Measurements from ENCODE around the gene MXD1. TPM values are rescaled to one million over a fixed set of nuclear protein-coding genes. Genes with fewer than 3 reads are reported as not detected.

MXD1 gene
- total and polyA plus RNA-seq, 9 of the 15 experiments (the other 6 are each of a cell fraction or from before 2014, with no cell fraction given): 6.7 to 35.9 (median 11.0) TPM

- CTCF ChIA-PET (ENCODE audit: low intra/inter-chr PET ratio): no interaction called here
- H3K9ac ChIP-seq (ENCODE audit: insufficient read depth in 1 of 2, low read depth in 2 of 2, low read length in 2 of 2): no peak overlapping the region
- WGBS (ENCODE audit: insufficient coverage, low coverage, missing lambda C conversion rate): 85% methylated on average over 7 of the region's 7 CpGs
These were observed 29.8 kb downstream of the MXD1 start for GRCh38 chr2:69944756-69945155.

GRCh38 chr2:69945441-69945840, 30.5 kb downstream of the MXD1 start:
- peaks cover 32% of the 10 kb centered on the region for H3K36me3 ChIP-seq (ENCODE audit: control insufficient read depth, insufficient read depth, low read length)
- FAIRE-seq (no peak), ATAC-seq (no peak), DNase-seq (ENCODE audit: extremely low read depth in 1 of 4, low spot score in 3 of 4) (no peak)
- 85% methylated on average over 8 of the region's 8 CpGs for WGBS (ENCODE audit: insufficient coverage, low coverage, missing lambda C conversion rate)
- no peaks in the 10 kb centered on the region for H3K27me3 ChIP-seq (ENCODE audit: control insufficient read depth in 2 of 2, insufficient read depth in 2 of 2, low read length in 2 of 2)
- H3K9me1 ChIP-seq (ENCODE audit: control insufficient read depth, insufficient read depth, low read length): no peaks in the 10 kb centered on the region
- ChIA-PET CTCF (ENCODE audit: low intra/inter-chr PET ratio) (no interaction called here), POLR2A (interaction anchor here (1.1 to 1.8 kb wide), 6 partner anchors 10 to 349 kb away, joined by 4 to 8 read pairs (median 5); partner anchors contain the start of gene SNRPG)
- H2AFZ ChIP-seq (ENCODE audit: low read depth, low read length): no peak overlapping the region
- no TSS peak for BruUV-seq (replicated peaks)
- peaks cover 21 to 44% of the 10 kb centered on the region in 2 experiments for H3K4me1 ChIP-seq (replicated peaks in 1 of 2; ENCODE audit: control insufficient read depth in 2 of 2, insufficient read depth in 2 of 2, low read length in 2 of 2)
- H3K79me2 ChIP-seq (ENCODE audit: control insufficient read depth, insufficient read depth, low read length): no peaks in the 10 kb centered on the region
- no peaks in the 10 kb centered on the region for H4K20me1 ChIP-seq (replicated peaks; ENCODE audit: control insufficient read depth, insufficient read depth, low read length)
- no peak for TF ChIP-seq EP400 (IDR thresholded peaks at IDR 0.05)
- H3K9ac ChIP-seq (ENCODE audit: insufficient read depth in 1 of 2, low read depth in 2 of 2, low read length in 2 of 2): no peak overlapping the region
- H3K9me3 ChIP-seq (replicated peaks; ENCODE audit: control insufficient read depth, insufficient read depth, low read depth, low read length): no peaks in the 10 kb centered on the region
- intact Hi-C loops (cut with micrococcal nuclease): no loop called here
- H3K27ac ChIP-seq (ENCODE audit: extremely low read depth, low read depth, low read length): no peak overlapping the region; the same call in 2 of the 3 replicates
- no peak overlapping the region for H3K4me2 ChIP-seq (ENCODE audit: insufficient read depth, low read length)
- in situ Hi-C loops (cut with MboI): no loop called here
- no peak overlapping the region for H3K4me3 ChIP-seq

More at GRCh38 chr2:69944756-69945155, 29.8 kb downstream of the MXD1 start:
- no peak for FAIRE-seq
- no peaks in the 10 kb centered on the region for H3K27me3 ChIP-seq (ENCODE audit: control insufficient read depth in 2 of 2, insufficient read depth in 2 of 2, low read length in 2 of 2)
- H3K79me2 ChIP-seq (ENCODE audit: control insufficient read depth, insufficient read depth, low read length): no peaks in the 10 kb centered on the region
- in situ Hi-C loops (cut with MboI) (no loop called here), intact Hi-C loops (cut with micrococcal nuclease) (no loop called here)
- ATAC-seq: no peak
- no peak for TF ChIP-seq TAL1 (IDR thresholded peaks at IDR 0.05)
- no peak for TF ChIP-seq HNRNPLL (IDR thresholded peaks at IDR 0.05; ENCODE audit: low read depth, low read length, poor library complexity, severe bottlenecking)
- H3K9me3 ChIP-seq (replicated peaks; ENCODE audit: control insufficient read depth, insufficient read depth, low read depth, low read length): no peaks in the 10 kb centered on the region
- no TSS peak for BruUV-seq (replicated peaks)
- no peaks in the 10 kb centered on the region for H3K9me1 ChIP-seq (ENCODE audit: control insufficient read depth, insufficient read depth, low read length)
- no peak overlapping the region for H3K27ac ChIP-seq (ENCODE audit: extremely low read depth, low read depth, low read length)
- peaks cover 39% of the 10 kb centered on the region for H3K36me3 ChIP-seq (ENCODE audit: control insufficient read depth, insufficient read depth, low read length)
- no peak for DNase-seq (ENCODE audit: extremely low read depth in 1 of 4, low spot score in 3 of 4)
- H3K4me3 ChIP-seq: no peak overlapping the region
- no peak overlapping the region for H3K4me2 ChIP-seq (ENCODE audit: insufficient read depth, low read length)
- H4K20me1 ChIP-seq (replicated peaks; ENCODE audit: control insufficient read depth, insufficient read depth, low read length): no peaks in the 10 kb centered on the region
- no peak overlapping the region for H2AFZ ChIP-seq (ENCODE audit: low read depth, low read length)
- POLR2A ChIA-PET: interaction anchor here (0.9 to 1.8 kb wide), 6 partner anchors 9 to 141 kb away, joined by 3 to 8 read pairs (median 4); no protein-coding TSS in a partner anchor
- H3K4me1 ChIP-seq (replicated peaks in 1 of 2; ENCODE audit: control insufficient read depth in 2 of 2, insufficient read depth in 2 of 2, low read length in 2 of 2): peaks cover 22 to 44% of the 10 kb centered on the region in 2 experiments

Measured in K562 (cell line).